Eye (tissue), 1 donor: Measurements from ENCODE around the gene SIRT6.
"Not testable (repeated sequence)": the region's sequence is repeated elsewhere in the genome, so short reads cannot be mapped to it uniquely, and the experiment has no call there.

Experiments used
- DNase-seq: peaks from one replicate; pipeline ENCODE4 v3.0.0-alpha.2; 2015

SIRT6 gene

DNA sequence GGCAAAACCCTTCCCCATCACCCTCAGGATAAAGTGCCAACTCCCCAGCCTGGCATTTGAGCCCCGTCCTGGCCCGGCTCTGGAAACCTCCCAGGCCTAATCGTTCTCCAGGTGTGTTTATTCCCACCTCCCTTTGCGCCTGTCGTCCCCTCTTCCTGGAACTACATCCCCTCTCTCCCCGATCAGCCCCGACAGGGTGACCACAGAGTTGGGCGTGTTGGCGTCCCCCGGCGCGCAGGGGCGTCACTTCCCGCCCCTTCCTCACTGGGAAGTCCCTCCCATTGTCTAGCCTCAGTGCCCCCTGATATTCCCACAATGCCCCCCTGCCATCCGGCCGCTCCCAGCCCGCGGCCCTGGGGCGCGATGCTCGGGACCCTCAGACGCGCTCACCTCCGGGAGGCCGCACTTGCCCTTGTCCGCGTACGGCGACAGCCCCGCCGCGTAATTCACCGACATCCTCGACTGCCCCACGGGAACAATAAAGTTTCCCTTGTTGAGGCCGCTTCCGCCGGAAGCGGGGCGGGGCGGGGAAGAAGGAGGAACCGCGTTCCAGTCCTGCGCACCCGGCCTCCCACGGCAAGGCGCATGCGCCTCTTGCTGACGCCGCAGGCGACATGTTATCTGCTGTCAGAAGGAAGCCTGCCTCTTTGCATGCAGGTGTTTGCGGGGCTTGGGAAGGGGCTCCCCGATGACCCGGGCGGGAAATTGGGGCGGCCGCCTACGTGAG lies at the start of gene SIRT6, which contains the start of gene ANKRD24:
SIRT6 (minus strand) TSS at position 480 of the 727 bp plus-strand sequence; CDS start at position 456, 24 bp downstream.
ANKRD24 (plus strand) TSS at position 606 of the 727 bp plus-strand sequence. CDS start 3,737 bp downstream, outside the sequence.
- peak; percentile 98 for DNase-seq

DNA sequence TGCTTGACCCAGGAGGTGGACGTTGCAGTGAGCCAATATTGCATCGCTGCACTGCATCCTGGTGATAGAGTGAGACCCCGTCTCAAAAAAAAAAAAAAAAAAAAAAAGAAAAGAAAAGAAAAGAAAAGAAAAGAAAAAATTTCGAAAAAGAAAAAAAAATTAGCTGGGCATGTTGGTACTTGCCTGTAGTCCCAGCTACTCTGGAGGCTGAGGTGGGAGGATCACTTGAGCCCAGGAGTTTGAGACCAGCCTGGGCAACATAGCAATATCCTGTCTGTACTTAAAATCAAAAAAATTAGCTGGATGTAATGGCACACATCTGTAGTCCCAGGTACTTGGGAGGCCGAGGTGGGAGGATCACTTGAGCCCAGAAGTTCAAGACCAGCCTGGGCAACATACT lies 49.8 kb upstream of the SIRT6 start:
- DNase-seq = not testable (repeated sequence)

DNA sequence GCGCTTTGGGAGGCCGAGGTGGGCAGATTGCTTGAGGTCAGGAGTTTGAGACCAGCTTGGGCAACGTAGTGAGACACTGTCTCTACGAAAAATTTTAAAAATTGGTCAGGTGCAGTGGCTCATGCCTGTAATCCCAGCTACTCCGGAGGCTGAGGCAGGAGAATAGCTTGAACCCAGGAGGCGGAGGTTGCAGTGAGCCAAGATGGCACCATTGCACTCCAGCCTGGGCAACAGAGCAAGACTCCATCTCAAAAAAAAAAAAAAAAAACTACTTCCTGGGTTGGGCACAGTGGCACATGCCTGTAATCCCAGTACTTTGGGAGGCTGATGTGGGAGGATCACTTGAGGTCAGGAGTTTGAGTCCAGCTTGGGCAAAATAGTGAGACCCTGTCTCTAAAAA lies 49.2 kb upstream of the SIRT6 start:
- DNase-seq = not testable (repeated sequence)

DNA sequence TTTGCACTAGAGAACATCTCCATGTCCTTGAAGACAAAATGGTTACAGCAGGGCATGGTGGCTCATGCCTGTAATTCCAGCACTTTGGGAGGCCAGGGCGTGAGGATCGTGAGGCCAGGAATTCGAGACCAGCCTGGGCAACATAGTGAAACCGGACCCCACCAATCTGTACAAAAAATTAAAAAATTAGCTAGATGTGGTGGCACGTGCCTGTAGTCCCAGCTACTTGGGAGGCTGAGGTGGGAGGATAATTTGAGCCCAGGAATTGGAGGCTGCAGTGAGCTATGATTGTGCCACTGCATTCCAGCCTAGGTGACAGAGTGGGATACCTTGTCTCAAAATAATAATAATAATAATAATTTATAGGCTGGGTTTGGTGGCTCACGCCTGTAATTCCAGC lies 47.9 kb upstream of the SIRT6 start:
- DNase-seq = not testable (repeated sequence)

DNA sequence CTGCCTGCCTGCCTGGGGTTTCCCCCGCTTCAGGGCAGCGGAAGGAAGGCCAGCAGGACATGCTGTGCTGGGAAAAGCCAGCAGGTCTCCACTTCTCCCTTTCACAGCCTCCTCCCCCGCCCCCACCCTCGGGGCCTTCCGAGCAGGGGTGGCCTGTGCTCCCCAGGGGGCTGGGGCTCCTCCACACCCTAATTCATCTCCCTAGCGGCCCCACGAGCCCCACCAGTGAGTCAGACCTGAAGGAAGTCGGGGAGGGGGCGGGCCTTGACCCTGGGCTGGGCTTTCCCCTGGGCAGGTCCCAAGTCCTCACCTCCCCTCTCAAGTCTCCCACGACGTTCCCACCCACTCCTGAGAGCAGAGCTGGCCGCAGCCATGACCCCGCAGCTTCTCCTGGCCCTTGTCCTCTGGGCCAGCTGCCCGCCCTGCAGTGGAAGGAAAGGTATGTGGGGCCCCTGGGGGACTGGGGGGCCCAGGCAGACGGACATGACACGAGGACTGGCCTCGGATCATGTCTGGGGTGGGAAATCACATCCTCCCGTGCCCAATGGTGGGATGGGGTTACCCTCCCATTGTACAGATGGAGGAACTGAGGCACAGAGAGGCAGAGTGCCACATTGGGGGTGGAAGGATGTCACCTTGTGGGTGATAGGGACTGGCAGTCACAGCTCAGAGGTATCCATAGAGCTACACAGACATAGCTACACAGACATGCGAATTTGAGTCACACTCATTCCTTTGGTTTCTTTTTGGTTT lies 47.0 kb upstream of the SIRT6 start, which contains the start of gene EBI3:
EBI3 (plus strand) TSS at position 345 of the 753 bp plus-strand sequence; CDS start at position 373, 28 bp downstream.
- no peak for DNase-seq

DNA sequence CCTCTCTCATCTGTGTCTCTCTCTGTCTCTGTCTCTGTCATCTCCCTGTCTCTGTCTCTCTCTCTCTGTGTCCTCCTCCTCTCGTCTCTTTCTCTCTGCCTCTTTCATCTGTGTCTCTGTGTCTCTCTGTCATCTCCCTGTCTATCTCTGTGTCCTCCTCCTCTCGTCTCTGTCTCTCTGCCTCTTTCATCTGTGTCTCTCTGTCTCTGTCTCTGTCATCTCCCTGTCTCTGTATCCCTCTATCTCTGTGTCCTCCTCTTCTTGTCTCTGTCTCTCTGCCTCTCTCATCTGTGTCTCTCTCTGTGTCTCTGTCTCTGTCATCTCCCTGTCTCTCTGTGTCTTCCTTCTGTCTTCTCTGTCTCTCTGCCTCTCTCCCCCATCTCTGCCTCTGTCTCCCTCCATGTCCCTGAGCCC lies 46.4 kb upstream of the SIRT6 start:
- DNase-seq = no peak

DNA sequence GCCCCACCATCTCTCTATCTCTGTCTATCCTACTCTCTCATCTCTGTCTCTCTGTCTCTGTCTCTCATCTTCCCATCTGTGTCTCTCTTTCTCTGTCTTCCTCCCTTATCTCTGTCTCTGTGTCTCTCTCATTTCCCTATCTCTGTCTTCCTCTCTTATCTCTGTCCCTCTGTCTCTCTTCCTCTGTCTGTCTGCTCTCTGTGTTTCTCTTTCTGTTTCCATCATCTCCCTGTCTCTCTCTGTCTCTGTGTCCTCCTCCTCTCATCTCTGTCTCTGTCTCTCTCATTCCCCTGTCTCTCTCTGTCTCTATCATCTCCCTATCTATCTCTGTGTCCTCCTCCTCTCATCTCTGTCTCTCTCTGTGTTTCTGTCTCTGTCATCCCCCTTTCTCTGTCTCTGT lies 45.4 kb upstream of the SIRT6 start:
- no peak for DNase-seq

DNA sequence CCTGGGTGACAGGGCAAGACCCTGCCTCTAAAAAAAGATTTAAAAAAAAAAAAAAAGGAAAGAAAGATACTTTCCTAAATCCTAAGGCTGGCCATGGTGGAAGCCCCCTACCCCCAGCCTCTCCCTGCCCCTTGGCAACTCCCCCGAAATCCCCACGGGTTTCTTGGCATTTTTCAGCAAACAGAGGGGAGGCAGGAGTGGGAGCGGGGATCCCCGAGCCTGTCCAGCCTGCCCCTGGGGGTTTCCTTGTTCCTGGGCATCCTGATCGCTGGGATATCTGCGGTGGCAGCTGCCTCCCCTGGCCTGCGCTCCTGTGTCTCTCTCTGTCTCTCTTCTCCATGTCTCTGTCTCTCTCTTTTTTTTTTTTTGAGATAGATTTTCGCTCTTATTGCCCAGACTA lies 43.5 kb upstream of the SIRT6 start:
- DNase-seq = no peak

DNA sequence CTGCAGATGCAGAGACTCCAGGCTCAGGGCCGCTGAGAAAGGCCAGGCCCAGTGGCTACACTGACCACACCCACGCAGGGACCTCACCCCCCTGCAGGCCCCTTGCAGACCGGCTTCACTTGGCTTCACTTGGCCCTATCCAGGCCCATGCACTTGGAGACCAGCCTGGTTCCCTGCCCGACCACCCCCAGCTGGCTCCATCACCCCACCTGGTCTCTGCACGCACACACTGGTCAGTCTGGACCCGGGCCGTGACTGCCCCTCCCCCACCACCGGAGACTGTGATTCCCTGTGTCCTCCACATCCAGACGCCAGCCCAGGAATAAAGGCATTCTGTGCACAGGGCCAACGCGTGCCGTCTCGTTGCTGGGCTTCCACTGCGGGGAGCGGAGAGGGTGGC lies 42.1 kb upstream of the SIRT6 start:
- no peak for DNase-seq

DNA sequence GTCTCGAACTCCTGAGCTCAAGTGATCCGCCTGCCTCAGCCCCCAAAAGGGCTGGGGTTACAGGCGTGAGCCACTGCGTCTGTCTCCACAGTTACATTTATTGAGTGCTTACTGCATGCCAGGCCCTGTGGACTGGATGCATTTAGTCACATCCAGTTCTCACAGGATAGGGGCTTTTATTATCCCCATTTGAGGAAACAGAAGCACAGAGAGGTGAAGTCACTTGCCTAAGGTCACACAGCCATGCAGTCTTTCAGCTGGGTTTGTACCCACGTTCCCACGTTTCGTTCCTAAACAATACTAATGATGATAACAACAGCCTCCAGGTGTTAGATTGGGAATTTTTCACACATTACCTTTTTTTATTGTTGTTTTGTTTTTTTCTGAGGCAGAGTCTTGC lies 37.8 kb upstream of the SIRT6 start:
- no peak for DNase-seq

DNA sequence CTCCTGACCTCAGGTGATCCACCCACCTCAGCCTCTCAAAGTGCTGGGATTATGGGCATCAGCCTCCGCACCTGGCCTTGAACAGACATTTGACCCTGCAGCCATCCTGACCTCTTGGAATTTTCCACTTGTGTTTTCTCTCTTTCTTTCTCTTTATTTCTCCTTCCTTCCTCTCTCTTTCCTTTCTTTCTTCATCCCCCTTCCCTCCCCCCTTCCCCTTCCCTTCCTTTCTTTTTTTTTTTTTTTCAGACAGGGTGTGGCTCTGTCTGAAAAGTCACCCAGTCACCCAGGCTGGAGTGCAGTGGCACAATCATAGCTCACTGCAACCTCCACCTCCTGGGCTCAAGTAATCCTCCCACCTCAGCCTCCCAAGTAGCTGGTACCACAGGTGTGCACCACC lies 36.2 kb upstream of the SIRT6 start:
- DNase-seq = not testable (repeated sequence)

DNA sequence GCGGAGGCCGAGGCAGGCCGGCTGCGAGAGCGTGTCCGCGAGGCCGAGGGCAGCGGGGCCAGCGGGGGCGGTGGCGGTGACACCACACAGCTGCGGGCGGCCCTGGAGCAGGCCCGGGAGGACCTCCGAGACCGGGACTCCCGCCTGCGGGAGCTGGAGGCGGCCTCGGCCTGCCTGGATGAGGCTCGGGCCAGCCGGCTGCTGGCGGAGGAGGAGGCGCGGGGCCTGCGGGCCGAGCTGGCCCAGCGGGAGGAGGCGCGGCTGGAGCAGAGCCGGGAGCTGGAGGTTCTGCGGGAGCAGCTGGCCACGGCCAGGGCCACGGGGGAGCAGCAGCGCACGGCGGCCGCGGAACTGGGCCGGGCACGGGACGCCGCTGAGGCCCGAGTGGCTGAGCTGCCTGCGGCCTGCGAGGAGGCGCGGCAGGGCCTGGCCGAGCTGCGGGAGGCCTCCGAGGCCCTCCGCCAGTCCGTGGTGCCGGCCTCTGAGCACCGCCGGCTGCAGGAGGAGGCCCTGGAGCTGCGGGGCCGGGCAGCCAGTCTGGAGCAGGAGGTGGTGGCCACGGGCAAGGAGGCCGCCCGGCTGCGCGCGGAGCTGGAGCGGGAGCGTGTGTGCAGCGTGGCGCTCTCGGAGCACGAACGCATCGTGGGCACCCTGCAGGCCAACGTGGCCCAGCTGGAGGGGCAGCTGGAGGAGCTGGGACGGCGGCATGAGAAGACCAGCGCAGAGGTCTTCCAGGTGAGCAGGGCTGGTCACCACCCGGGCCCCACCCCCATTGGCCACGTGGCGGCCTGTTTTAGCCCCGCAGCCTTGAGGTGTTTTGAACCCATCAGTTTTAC lies 35.3 kb upstream of the SIRT6 start:
- no peak for DNase-seq

DNA sequence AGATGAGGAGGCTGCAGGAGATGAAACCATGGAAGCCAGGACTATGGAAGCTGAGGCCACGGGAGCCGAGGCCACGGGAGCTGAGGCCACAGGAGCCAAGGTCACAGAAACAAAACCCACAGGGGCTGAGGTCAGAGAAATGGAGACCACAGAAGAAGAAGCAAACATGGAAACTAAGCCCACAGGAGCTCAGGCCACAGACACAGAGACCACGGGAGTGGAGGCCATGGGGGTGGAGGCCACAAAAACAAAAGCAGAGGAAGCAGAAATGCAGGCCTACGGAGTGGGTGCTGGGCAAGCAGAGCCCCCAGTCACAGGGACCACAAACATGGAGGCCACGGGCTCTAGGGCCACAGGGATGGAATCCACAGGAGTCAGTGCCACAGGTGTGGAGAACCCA lies 34.5 kb upstream of the SIRT6 start:
- DNase-seq = no peak

DNA sequence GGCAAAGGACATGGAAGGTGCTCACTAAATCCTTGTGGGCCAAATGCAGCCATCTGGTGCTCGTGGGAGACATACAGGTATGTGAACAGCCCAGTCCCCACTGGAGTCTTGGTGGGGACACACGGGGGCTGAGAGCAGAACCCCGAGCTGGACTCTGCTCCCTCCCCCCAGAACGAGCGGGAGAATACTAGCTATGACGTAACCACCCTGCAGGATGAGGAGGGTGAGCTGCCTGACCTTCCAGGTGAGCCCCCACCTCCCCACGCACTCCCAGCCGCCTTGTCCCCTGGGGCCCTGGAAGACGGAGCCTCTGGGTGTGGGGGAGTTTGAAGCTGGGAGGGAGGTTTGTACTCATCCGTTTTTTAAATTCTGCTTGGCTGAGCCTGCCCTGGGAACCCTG lies 33.4 kb upstream of the SIRT6 start:
- no peak for DNase-seq

DNA sequence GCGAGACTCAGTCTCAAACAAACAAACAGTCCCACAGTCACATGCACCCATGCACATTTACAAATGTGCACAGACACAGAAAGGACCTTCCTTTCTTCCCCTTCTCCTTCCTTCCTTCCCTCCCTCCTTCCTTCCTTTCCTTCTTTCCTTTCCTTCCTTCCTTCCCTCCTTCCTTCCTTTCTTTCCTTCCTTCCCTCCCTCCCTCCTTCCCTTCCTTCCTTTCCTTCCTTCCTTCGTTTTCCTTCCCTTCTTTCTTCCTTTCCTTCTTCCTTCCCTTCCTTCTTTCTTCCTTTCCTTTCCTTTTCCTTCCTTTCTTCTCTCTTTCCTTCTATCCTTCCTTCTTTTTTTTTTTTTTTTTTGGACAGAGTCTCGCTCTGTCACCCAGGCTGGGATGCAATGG lies 30.8 kb upstream of the SIRT6 start:
- no peak for DNase-seq

DNA sequence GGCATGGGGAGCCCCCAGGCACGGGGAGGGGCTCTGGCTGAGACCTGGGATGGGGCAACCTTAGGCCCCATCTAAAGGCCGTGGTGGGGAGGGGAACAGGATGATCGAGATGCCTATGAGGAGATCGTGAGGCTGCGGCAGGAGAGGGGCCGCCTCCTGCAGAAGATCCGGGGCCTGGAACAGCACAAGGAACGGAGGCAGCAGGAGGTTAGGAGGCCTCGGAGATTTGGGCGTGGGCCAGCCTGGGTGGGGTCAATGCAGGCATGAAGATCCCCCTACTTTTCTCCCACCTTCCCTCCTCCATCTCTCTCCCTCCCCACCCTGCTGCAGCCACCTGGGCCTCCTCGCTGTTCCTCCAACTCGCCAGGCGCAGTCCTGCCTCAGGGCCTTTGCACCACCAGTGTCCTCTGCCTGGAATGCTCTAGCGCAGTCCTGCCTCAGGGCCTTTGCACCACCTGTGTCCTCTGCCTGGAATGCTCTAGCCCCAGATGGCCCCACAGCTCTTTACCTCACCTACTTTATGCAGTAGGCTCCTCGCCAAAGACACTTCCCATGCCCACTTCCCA lies 27.9 kb upstream of the SIRT6 start:
- DNase-seq = no peak

DNA sequence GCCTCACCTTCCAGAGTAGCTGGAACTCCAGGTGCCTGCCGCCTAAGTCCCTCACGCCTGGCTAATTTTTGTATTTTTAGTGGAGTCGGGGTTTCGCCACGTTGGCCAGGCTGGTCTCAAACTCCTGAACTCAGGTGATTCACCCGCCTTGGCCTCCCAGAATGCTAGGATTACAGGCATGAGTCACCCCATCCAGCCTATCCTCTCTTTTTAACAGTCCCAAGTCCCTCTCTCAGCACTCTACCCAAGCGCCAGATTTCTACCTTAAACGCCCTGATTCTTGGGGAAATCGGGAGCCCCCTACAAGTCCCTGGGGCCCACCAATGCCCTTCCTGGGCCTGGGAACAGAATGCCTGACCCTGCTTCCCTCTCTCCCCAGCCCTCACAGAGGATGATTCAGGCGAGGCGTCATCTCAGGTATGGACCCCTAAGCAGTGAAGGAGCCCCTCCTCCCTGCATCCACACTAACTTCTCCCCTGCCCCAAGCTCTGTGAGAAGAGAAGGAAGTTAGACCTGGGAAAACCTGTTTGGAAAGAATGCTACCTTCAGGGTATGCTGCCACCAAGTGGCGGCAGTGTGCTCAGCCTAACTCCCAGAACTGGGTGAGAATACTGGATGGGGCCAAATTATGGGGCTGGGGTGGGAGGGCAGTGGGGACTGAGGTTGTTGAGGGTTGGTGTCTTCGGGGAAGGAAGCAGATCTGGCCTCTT lies 26.2 kb upstream of the SIRT6 start:
- no peak for DNase-seq

DNA sequence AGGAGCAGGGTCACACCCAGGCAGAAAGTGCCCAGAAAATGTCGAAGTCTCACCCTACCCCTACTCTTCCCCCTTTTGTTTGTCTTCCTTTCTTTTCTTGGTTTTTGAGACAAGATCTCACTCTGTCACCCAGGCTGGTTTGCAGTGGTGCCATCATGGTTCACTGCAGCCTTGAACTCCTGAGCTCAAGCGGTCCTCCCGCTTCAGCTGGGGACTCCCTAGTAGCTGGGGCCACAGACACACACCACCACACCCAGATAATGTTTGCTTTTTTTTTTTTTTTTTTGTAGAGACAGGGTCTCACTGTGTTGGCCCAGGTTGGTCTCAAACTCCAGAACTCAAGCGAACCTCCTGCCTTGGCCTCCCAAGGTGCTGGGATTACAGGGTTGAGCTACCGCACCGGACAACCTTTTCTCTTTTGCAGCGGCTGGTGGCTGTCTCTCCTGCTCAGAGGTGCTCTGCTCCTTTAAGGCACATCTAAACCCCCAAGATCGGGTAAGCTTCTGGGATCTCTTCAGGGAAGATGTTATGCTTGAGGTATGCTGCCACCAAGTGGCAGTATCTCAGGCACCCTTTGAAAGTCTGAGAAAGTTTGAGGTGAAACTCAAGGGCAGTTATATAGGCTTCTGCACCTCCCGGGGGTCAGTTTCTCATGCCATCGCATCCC lies 24.6 kb upstream of the SIRT6 start:
- no peak for DNase-seq

DNA sequence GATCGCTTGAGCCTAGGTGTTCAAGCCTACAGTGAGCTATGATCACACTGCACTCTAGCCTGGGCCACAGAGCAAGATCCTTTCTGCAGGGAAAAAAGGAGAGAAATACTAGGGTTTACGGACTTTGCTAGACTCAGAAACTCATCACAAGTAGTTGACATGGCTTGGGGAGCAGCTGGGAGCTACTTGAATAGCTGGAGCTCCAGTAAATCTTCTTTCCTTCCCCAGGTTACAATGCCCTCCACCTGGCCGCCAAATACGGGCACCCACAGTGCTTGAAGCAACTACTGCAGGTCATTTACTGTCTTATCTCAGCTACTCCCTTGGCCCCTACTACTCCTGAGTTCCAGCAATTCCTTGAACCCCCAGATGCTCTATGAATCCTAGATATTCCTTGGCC lies 19.4 kb upstream of the SIRT6 start:
- DNase-seq = no peak

DNA sequence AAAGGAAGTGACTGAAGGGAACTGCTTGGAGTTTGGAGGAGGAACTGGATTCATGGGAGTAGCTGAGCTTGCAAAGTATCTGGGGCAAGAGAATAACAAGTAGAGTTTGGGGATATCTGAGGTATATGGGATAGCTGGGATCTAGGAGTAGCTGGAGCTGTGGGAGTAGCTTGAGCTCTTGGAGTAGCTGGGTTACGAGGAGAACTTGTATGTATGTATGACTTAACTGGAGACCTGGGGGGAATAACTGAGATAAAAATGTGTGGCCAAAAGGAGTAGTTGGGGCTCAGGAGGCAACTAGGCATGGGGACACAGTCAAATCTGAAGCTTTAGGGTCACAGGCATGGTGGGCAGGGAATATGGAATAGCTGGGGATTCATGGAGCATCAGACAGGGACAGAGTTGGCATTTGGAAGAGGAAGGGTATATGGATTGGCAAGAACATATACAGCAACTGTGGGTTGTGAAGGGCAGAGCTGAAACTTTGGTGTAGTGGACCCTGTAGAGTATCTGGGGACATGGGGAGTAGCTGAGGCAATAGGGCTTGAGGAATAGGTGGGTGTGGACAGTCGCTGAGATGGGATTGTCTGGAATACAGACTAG lies 18.7 kb upstream of the SIRT6 start:
- DNase-seq = no peak

DNA sequence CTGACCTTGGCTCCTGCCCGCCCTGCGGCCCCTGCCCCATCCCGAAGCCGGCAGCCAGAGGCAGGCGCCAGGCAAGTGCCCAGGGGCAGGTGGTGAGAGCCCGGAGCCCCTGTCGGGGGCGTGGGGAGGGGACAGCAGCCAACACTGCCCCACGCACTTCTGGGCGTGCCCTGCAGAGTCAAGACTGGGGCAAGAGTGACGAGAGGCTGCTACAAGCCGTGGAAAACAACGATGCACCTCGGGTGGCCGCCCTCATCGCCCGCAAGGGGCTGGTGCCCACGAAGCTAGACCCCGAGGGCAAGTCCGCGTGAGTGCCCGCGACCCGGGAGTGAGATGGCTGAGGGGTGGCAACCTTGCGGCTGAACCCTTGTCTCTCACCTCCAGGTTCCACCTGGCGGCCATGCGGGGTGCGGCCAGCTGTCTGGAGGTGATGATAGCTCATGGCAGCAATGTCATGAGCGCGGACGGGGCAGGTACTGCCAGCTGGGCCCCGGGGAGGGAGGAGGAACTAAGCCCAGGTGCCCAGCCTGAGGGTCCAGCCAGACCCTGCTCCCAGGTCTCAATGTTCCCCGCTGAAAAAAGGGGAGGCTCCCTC lies 17.4 kb upstream of the SIRT6 start:
- DNase-seq = no peak
